H1 (cell line): ENCODE data around the gene MYH11. TPM values are rescaled to one million over a fixed set of nuclear protein-coding genes. Genes with fewer than 3 reads are reported as not detected.

Experiments used
- CTCF ChIA-PET: fragments of 300-600 bp; sonication (Branson Sonifier 250); formaldehyde crosslinking; loops from one replicate; lab custom pipeline; 2021; ENCODE audit not compliant: partially characterized antibody; lab: Charles Lee
- POLR2A ChIA-PET: fragments of 300-600 bp; sonication (Branson Sonifier 250); formaldehyde crosslinking; loops from one replicate; lab custom pipeline; 2021; ENCODE audit warnings: inconsistent platforms; ENCODE audit not compliant: partially characterized antibody; lab: Charles Lee
- DNase-seq, 2 experiments: peaks; one replicate each; pipeline versions ENCODE4 v3.0.0 to v3.0.0-alpha.2; 2010 to 2022; ENCODE audit warnings: low spot score in 2 of 2, low read depth in 1 of 2, mixed read lengths in 1 of 2
- FAIRE-seq: peaks from 2 replicates; lab custom pipeline; 2011; peaks lifted over from hg19 to GRCh38; lab: Jason Lieb, UNC
- H2AFZ ChIP-seq: 2 replicates; pipeline ENCODE4 v1.8.1; 2012; ENCODE audit warnings: low read length, inconsistent platforms
- H2AK5ac ChIP-seq: 2 replicates; pipeline ENCODE4 v1.6.1; 2013; ENCODE audit warnings: low read depth, low read length
- H2BK120ac ChIP-seq: replicated peaks from 2 replicates; pipeline ENCODE3; 2013; ENCODE audit warnings: low read depth, low read length, inconsistent platforms
- H2BK12ac ChIP-seq: 2 replicates; pipeline ENCODE4 v1.6.1; 2013; ENCODE audit warnings: low read depth, low read length
- H2BK15ac ChIP-seq: 2 replicates; pipeline ENCODE4 v1.6.1; 2013; ENCODE audit warnings: low read length
- H2BK20ac ChIP-seq: 2 replicates; pipeline ENCODE4 v1.6.1; 2013; ENCODE audit warnings: low read length
- H2BK5ac ChIP-seq: 2 replicates; pipeline ENCODE4 v1.6.1; 2013; ENCODE audit warnings: low read depth, low read length
- H3K14ac ChIP-seq: 2 replicates; pipeline ENCODE4 v1.6.1; 2013; ENCODE audit warnings: inconsistent platforms; ENCODE audit not compliant: insufficient read length
- H3K18ac ChIP-seq: 2 replicates; pipeline ENCODE4 v1.6.1; 2013; ENCODE audit warnings: low read length; ENCODE audit errors: extremely low read depth
- H3K23ac ChIP-seq: 2 replicates; pipeline ENCODE4 v1.6.1; 2013; ENCODE audit warnings: inconsistent platforms; ENCODE audit not compliant: insufficient read length
- H3K23me2 ChIP-seq: 2 replicates; pipeline ENCODE4 v1.6.1; 2013; ENCODE audit warnings: low read depth, low read length
- H3K27ac ChIP-seq: 2 replicates; pipeline ENCODE4 v1.6.1; 2011; ENCODE audit warnings: low read depth, low read length, inconsistent platforms
- H3K27me3 ChIP-seq, 4 experiments: replicated peaks in 1 of 4; 1 replicate in 1 of 4; 2 replicates in 3 of 4; pipeline versions ENCODE4 v1.6.1 to v1.8.1; 2011 to 2013; ENCODE audit warnings: low read length in 3 of 4, mild to moderate bottlenecking in 3 of 4, inconsistent platforms in 2 of 4, mixed read lengths in 2 of 4, moderate library complexity in 1 of 4; ENCODE audit not compliant: control insufficient read depth in 3 of 4, insufficient read depth in 3 of 4; ENCODE audit errors: extremely low read depth in 1 of 4
- H3K36me3 ChIP-seq, 4 experiments: 2 replicates each; pipeline versions ENCODE4 v1.6.1 to v1.8.1; 2011 to 2013; ENCODE audit warnings: mild to moderate bottlenecking in 4 of 4, low read length in 3 of 4, moderate library complexity in 2 of 4, control low read depth in 1 of 4, inconsistent platforms in 1 of 4; ENCODE audit not compliant: insufficient read depth in 4 of 4, control insufficient read depth in 2 of 4
- H3K4ac ChIP-seq: replicated peaks from 2 replicates; pipeline ENCODE3; 2013; ENCODE audit warnings: low read length, low read depth, mixed read lengths, inconsistent platforms; ENCODE audit not compliant: insufficient read length
- H3K4me1 ChIP-seq, 4 experiments: replicated peaks in 1 of 4; 1 replicate in 1 of 4; 2 replicates in 3 of 4; pipeline versions ENCODE4 v1.6.1 to v1.8.1; 2011 to 2013; ENCODE audit warnings: low read length in 3 of 4, inconsistent platforms in 2 of 4, mixed read lengths in 1 of 4; ENCODE audit not compliant: insufficient read depth in 4 of 4, control insufficient read depth in 3 of 4
- H3K4me2 ChIP-seq, 2 experiments: 2 replicates each; pipeline versions ENCODE4 v1.6.1 to v1.8.1; 2011 to 2013; ENCODE audit warnings: low read depth in 2 of 2, low read length in 2 of 2, control low read depth in 1 of 2, inconsistent platforms in 1 of 2, mild to moderate bottlenecking in 1 of 2; ENCODE audit not compliant: insufficient read depth in 1 of 2
- H3K4me3 ChIP-seq, 4 experiments: fragments of 200-600, 300-600 bp in 1 of 4; sonication (generic), shearing (Covaris generic), sonication (Bioruptor Twin) in 1 of 4; 2 replicates each; pipeline versions ENCODE4 v1.5.1 to v1.8.1; 2011 to 2016; ENCODE audit warnings: low read length in 4 of 4, low read depth in 3 of 4, control low read depth in 2 of 4, inconsistent platforms in 2 of 4, mild to moderate bottlenecking in 2 of 4, mixed read lengths in 1 of 4, moderate library complexity in 1 of 4; ENCODE audit not compliant: insufficient read depth in 2 of 4; ENCODE audit errors: extremely low read depth in 1 of 4
- H3K56ac ChIP-seq: replicated peaks from 2 replicates; pipeline ENCODE3; 2013; ENCODE audit warnings: low read depth, mild to moderate bottlenecking, mixed read lengths, low read length, inconsistent platforms; ENCODE audit not compliant: insufficient read length
- H3K79me1 ChIP-seq: 2 replicates; pipeline ENCODE4 v1.6.1; 2013; ENCODE audit warnings: low read depth, low read length, control low read depth
- H3K79me2 ChIP-seq, 2 experiments: 2 replicates each; pipeline versions ENCODE4 v1.6.1 to v1.8.1; 2012 to 2013; ENCODE audit warnings: low read length in 2 of 2, mild to moderate bottlenecking in 2 of 2, inconsistent platforms in 1 of 2; ENCODE audit not compliant: insufficient read depth in 2 of 2, control insufficient read depth in 1 of 2
- H3K9ac ChIP-seq, 4 experiments: replicated peaks in 1 of 4; 1 replicate in 1 of 4; 2 replicates in 3 of 4; pipeline versions ENCODE4 v1.6.1 to v1.8.1; 2011 to 2013; ENCODE audit warnings: low read depth in 3 of 4, low read length in 3 of 4, control low read depth in 2 of 4, mild to moderate bottlenecking in 2 of 4, moderate library complexity in 2 of 4, inconsistent platforms in 1 of 4; ENCODE audit errors: extremely low read depth in 1 of 4
- H3K9me3 ChIP-seq, 2 experiments: 2 replicates each; pipeline versions ENCODE4 v1.6.1 to v1.8.1; 2012 to 2013; ENCODE audit warnings: mild to moderate bottlenecking in 2 of 2, moderate library complexity in 2 of 2, control low read depth in 1 of 2, inconsistent platforms in 1 of 2, low read depth in 1 of 2, low read length in 1 of 2, mixed read lengths in 1 of 2; ENCODE audit not compliant: insufficient read depth in 2 of 2
- H4K20me1 ChIP-seq, 2 experiments: replicated peaks in 1 of 2; 2 replicates each; pipeline versions ENCODE3 to v1.8.1; 2011 to 2013; ENCODE audit warnings: inconsistent platforms in 2 of 2, low read length in 2 of 2, mild to moderate bottlenecking in 1 of 2; ENCODE audit not compliant: insufficient read depth in 2 of 2, control insufficient read depth in 1 of 2
- H4K5ac ChIP-seq: 2 replicates; pipeline ENCODE4 v1.6.1; 2013; ENCODE audit warnings: low read length, low read depth, mixed read lengths, inconsistent platforms; ENCODE audit not compliant: insufficient read length
- H4K8ac ChIP-seq: 2 replicates; pipeline ENCODE4 v1.8.0; 2013; ENCODE audit warnings: mild to moderate bottlenecking, moderate library complexity, low read length, inconsistent platforms; ENCODE audit not compliant: insufficient read depth; ENCODE audit errors: extremely low read depth
- H4K91ac ChIP-seq: replicated peaks from 2 replicates; pipeline ENCODE3; 2013; ENCODE audit warnings: low read length, mixed read lengths, inconsistent platforms; ENCODE audit not compliant: insufficient read length
- BCL11A ChIP-seq, 2 experiments: IDR thresholded peaks; one replicate each; pipeline ENCODE4 v1.6.1; 2011; ENCODE audit warnings: low read depth in 2 of 2, low read length in 2 of 2, mild to moderate bottlenecking in 2 of 2
- CBX8 ChIP-seq: fragments of 300-800, 300-1000 bp; sonication (generic); IDR thresholded peaks from 2 replicates; pipeline ENCODE4 v1.7.1; 2016; ENCODE audit warnings: low read depth, low read length, borderline replicate concordance
- GTF2F1 ChIP-seq: IDR thresholded peaks from 2 replicates; pipeline ENCODE4 v1.6.1; 2012; ENCODE audit warnings: low read depth, low read length, improper control_type of control experiment, borderline replicate concordance
- KDM1A ChIP-seq: fragments of 200-600, 300-600 bp; sonication (generic); IDR thresholded peaks from 2 replicates; pipeline ENCODE4 v1.7.1; 2016; ENCODE audit warnings: mild to moderate bottlenecking, low read length, borderline replicate concordance
- RAD21 ChIP-seq, 2 experiments: IDR thresholded peaks in 1 of 2; conservative IDR thresholded peaks in 1 of 2; 2 replicates each; pipeline ENCODE4 v1.6.1; 2011; ENCODE audit warnings: low read depth in 2 of 2, low read length in 2 of 2, improper control_type of control experiment in 1 of 2, inconsistent platforms in 1 of 2, mild to moderate bottlenecking in 1 of 2, moderate library complexity in 1 of 2
- SP1 ChIP-seq: IDR thresholded peaks from 2 replicates; pipeline ENCODE4 v1.6.1; 2011; ENCODE audit warnings: low read depth, low read length
- SP4 ChIP-seq: IDR thresholded peaks from 2 replicates; pipeline ENCODE4 v1.6.1; 2012; ENCODE audit warnings: low read length, inconsistent platforms
- WGBS, 2 experiments: shearing (Covaris generic) in 1 of 2; methylation state at CpG; one replicate each; pipeline versions ENCODE4 v1.1.6 to v1.1.7; 2013 to 2015; ENCODE audit warnings: low lambda C conversion rate in 2 of 2, mixed read lengths in 2 of 2, inconsistent platforms in 1 of 2, low coverage in 1 of 2, missing lambda C conversion rate in 1 of 2; ENCODE audit not compliant: insufficient replicate concordance in 2 of 2, insufficient coverage in 1 of 2, insufficient read length in 1 of 2; ENCODE audit errors: extremely low coverage in 1 of 2, missing lambda C conversion rate in 1 of 2; 5-methylcytosine and 5-hydroxymethylcytosine counted together
- polyA plus RNA-seq, 7 experiments: library from polyadenylated mRNA; depleted of rRNA in 3 of 7; stranded (reverse) in 5 of 7; unstranded in 2 of 7; fragments of >200 nt in 5 of 7; fragments of 200-250 nt in 2 of 7; gene quantifications; 1 replicate in 5 of 7; 2 replicates in 1 of 7; 4 replicates in 1 of 7; pipeline versions ENCODE4 v1.2.1 to v1.2.3, GENCODE V29; 2011 to 2013; ENCODE audit warnings: missing spikeins in 2 of 7, mixed read lengths in 2 of 7
- total RNA-seq: library from RNA; stranded (reverse); fragmentation: NEBNext Ultra II Directional; extraction: Animal tissue kit (Norgen Biotek cat#: 25700); gene quantifications from 2 replicates; pipeline ENCODE4 v1.2.1, GENCODE V29; 2021

MYH11 gene
- total and polyA plus RNA-seq, 2 of the 8 experiments (the other 6 are each of a cell fraction or from before 2014, with no cell fraction given): 0.11 to 0.78 TPM

- no peak overlapping the region for H3K4me2 ChIP-seq
- no peaks in the 10 kb centered on the region for H3K79me2 ChIP-seq
- TF ChIP-seq BCL11A (IDR thresholded peaks at IDR 0.05; ENCODE audit: low read depth in 2 of 2, low read length in 2 of 2) (no peak), GTF2F1 (no peak), RAD21 (IDR thresholded peaks at IDR 0.05 in 1 of 2, conservative IDR thresholded peaks at IDR 0.05 in 1 of 2; ENCODE audit: low read depth in 2 of 2, low read length in 2 of 2) (no peak), SP1 (no peak), KDM1A (no peak), CBX8 (no peak), SP4 (no peak)
- no peak overlapping the region for H3K23ac ChIP-seq
- no peak overlapping the region for H3K9ac ChIP-seq
- no peak overlapping the region for H3K18ac ChIP-seq
- no peak overlapping the region for H2AK5ac ChIP-seq
- H3K23me2 ChIP-seq: no peaks in the 10 kb centered on the region
- H4K91ac ChIP-seq: no peak overlapping the region
- DNase-seq: no peak
- no peaks in the 10 kb centered on the region for H3K79me1 ChIP-seq
- no peaks in the 10 kb centered on the region for H3K27me3 ChIP-seq
- no peaks in the 10 kb centered on the region for H4K20me1 ChIP-seq
- H3K36me3 ChIP-seq: no peaks in the 10 kb centered on the region
- no peak overlapping the region for H3K27ac ChIP-seq
- H4K8ac ChIP-seq: no peak overlapping the region
- no peak overlapping the region for H3K4ac ChIP-seq
- no peak overlapping the region for H2BK120ac ChIP-seq
- CTCF ChIA-PET: interaction anchor here (0.6 to 1.0 kb wide), 2 partner anchors 51 to 144 kb away, joined by 3 read pairs; no protein-coding TSS in a partner anchor
- H3K9me3 ChIP-seq: no peaks in the 10 kb centered on the region; a peak in 1 of 4 replicates
- no peak overlapping the region for H2BK15ac ChIP-seq
- no peak overlapping the region for H2BK20ac ChIP-seq
- POLR2A ChIA-PET: no interaction called here
- H2AFZ ChIP-seq: no peak overlapping the region
- no peak for FAIRE-seq
- no peak overlapping the region for H3K4me3 ChIP-seq
- H2BK12ac ChIP-seq: no peak overlapping the region
- no peaks in the 10 kb centered on the region; a peak in 1 of 7 replicates for H3K4me1 ChIP-seq
- 92% methylated on average over 1 of the region's 1 CpG; no CpG with 5 or more reads in 1 of the 2 experiments for WGBS, 2 experiments
- H2BK5ac ChIP-seq: no peak overlapping the region
- no peak overlapping the region for H4K5ac ChIP-seq
- H3K56ac ChIP-seq: no peak overlapping the region
- H3K14ac ChIP-seq: no peak overlapping the region
Observed at GRCh38 chr16:15743657-15744056, 113.2 kb downstream of the MYH11 start.
